ENCODE measurements around the gene KHNYN. TPM values are rescaled to one million over a fixed set of nuclear protein-coding genes. Genes with fewer than 3 reads are reported as not detected.
A peak's percentile ranks its signal among the peaks of the same experiment; 100 is the strongest.

KHNYN gene
- total RNA-seq, 2 experiments from 2014 or later = 62.5 to 62.9 TPM

- intact Hi-C loops (cut with micrococcal nuclease) = no loop called here
- no peaks in the 10 kb centered on the region for H3K9me3 Mint-ChIP-seq
- no peak overlapping the region for H3K4me3 Mint-ChIP-seq
- peak; percentile 3 for DNase-seq
- peaks cover 46% of the 10 kb centered on the region for H3K36me3 Mint-ChIP-seq
- POLR2A ChIA-PET = interaction anchor here (0.8 to 1.8 kb wide), 3 partner anchors 10 to 198 kb away, joined by 3 to 5 read pairs (median 3); partner anchors contain the start of gene LTB4R
- H3K4me1 Mint-ChIP-seq (ENCODE audit: low read depth) = peaks cover 50% of the 10 kb centered on the region
- CTCF ChIA-PET = interaction anchor here (0.6 to 21.1 kb wide), 9 partner anchors 12 to 219 kb away, joined by 3 to 968 read pairs (median 11); partner anchors contain the start of genes ADCY4, CIDEB, LTB4R and LTB4R2
- no peaks in the 10 kb centered on the region for H3K27me3 Mint-ChIP-seq
- peak overlapping the region; percentile 0 for H3K27ac Mint-ChIP-seq
These were observed 5.5 kb downstream of the KHNYN start for GRCh38 chr14:24435192-24435810.

GRCh38 chr14:24435998-24436354, 6.2 kb downstream of the KHNYN start:
- H3K9me3 Mint-ChIP-seq = no peaks in the 10 kb centered on the region
- no peak for DNase-seq
- intact Hi-C loops (cut with micrococcal nuclease) = loop anchor here (1.0 kb wide), 1 partner anchor 104 kb away; no protein-coding TSS in a partner anchor
- H3K4me3 Mint-ChIP-seq = no peak overlapping the region
- H3K27me3 Mint-ChIP-seq = no peaks in the 10 kb centered on the region
- H3K36me3 Mint-ChIP-seq = peaks cover 51% of the 10 kb centered on the region
- peak overlapping the region; percentile 28 for H3K27ac Mint-ChIP-seq
- POLR2A ChIA-PET = interaction anchor here (0.8 to 1.9 kb wide), 4 partner anchors 103 to 198 kb away, joined by 3 to 9 read pairs (median 6); partner anchors contain the start of gene LTB4R
- CTCF ChIA-PET = interaction anchor here (0.6 to 21.1 kb wide), 15 partner anchors 8 to 222 kb away, joined by 3 to 968 read pairs (median 6); partner anchors contain the start of genes ADCY4, CHMP4A, CIDEB and LTB4R
- H3K4me1 Mint-ChIP-seq (ENCODE audit: low read depth) = peaks cover 54% of the 10 kb centered on the region

- ChIA-PET POLR2A (interaction anchor here (0.9 to 1.9 kb wide), 5 partner anchors 9 to 125 kb away, joined by 3 to 9 read pairs (median 5); partner anchors contain the start of gene LTB4R), CTCF (interaction anchor here (0.5 to 21.1 kb wide), 21 partner anchors 8 to 328 kb away, joined by 3 to 968 read pairs (median 4); partner anchors contain the start of genes ADCY4, CHMP4A, CIDEB and LTB4R)
- intact Hi-C loops (cut with micrococcal nuclease) = loop anchor here (1.0 kb wide), 1 partner anchor 104 kb away; no protein-coding TSS in a partner anchor
- Mint-ChIP-seq H3K36me3 (peaks cover 51% of the 10 kb centered on the region), H3K4me1 (ENCODE audit: low read depth) (peaks cover 54% of the 10 kb centered on the region), H3K27me3 (no peaks in the 10 kb centered on the region), H3K9me3 (no peaks in the 10 kb centered on the region), H3K27ac (peak overlapping the region; percentile 78), H3K4me3 (no peak overlapping the region)
- peak; percentile 56 for DNase-seq
These were observed 6.7 kb downstream of the KHNYN start for GRCh38 chr14:24436355-24437019.

- DNase-seq = no peak
- intact Hi-C loops (cut with micrococcal nuclease) = no loop called here
- Mint-ChIP-seq H3K36me3 (peaks cover 51% of the 10 kb centered on the region), H3K4me3 (no peak overlapping the region), H3K9me3 (no peaks in the 10 kb centered on the region), H3K27ac (peak overlapping the region; percentile 78), H3K27me3 (no peaks in the 10 kb centered on the region), H3K4me1 (ENCODE audit: low read depth) (peaks cover 55% of the 10 kb centered on the region)
- ChIA-PET CTCF (interaction anchor here (0.5 to 21.1 kb wide), 19 partner anchors 9 to 329 kb away, joined by 3 to 968 read pairs (median 6); partner anchors contain the start of genes ADCY4, CHMP4A, CIDEB and LTB4R), POLR2A (interaction anchor here (0.6 to 1.9 kb wide), 7 partner anchors 10 to 277 kb away, joined by 3 to 9 read pairs (median 4); partner anchors contain the start of gene LTB4R)
These were observed 7.4 kb downstream of the KHNYN start for GRCh38 chr14:24437020-24437735.

- Mint-ChIP-seq H3K36me3 (peaks cover 55% of the 10 kb centered on the region), H3K27ac (peak overlapping the region; percentile 44), H3K9me3 (no peaks in the 10 kb centered on the region), H3K4me3 (no peak overlapping the region), H3K27me3 (no peaks in the 10 kb centered on the region), H3K4me1 (ENCODE audit: low read depth) (peaks cover 55% of the 10 kb centered on the region)
- intact Hi-C loops (cut with micrococcal nuclease) = no loop called here
- POLR2A ChIA-PET = interaction anchor here (0.6 to 1.9 kb wide), 4 partner anchors 104 to 277 kb away, joined by 3 to 9 read pairs (median 5); no protein-coding TSS in a partner anchor
- DNase-seq = no peak
- CTCF ChIA-PET = interaction anchor here (1.0 to 21.1 kb wide), 8 partner anchors 14 to 218 kb away, joined by 3 to 968 read pairs (median 10); partner anchors contain the start of genes ADCY4, CIDEB, LTB4R and LTB4R2
These were observed 7.9 kb downstream of the KHNYN start for GRCh38 chr14:24437736-24438067.

- POLR2A ChIA-PET = interaction anchor here (1.3 kb wide), 1 partner anchor 9 kb away, joined by 5 read pairs; the partner anchor contains the start of genes CBLN3 and KHNYN
These were observed 8.7 kb downstream of the KHNYN start for GRCh38 chr14:24438223-24439097.

GRCh38 chr14:24439257-24439656, 9.5 kb downstream of the KHNYN start:
- DNase-seq = no peak
- CTCF ChIA-PET = interaction anchor here (1.3 to 21.1 kb wide), 3 partner anchors 9 to 133 kb away, joined by 3 to 968 read pairs (median 89); partner anchors contain the start of genes ADCY4, CBLN3, KHNYN and RIPK3
- intact Hi-C loops (cut with micrococcal nuclease) = no loop called here
- Mint-ChIP-seq H3K9me3 (no peaks in the 10 kb centered on the region), H3K27ac (peak overlapping the region; percentile 72), H3K4me1 (ENCODE audit: low read depth) (peaks cover 57% of the 10 kb centered on the region), H3K4me3 (no peak overlapping the region), H3K27me3 (no peaks in the 10 kb centered on the region), H3K36me3 (peaks cover 45% of the 10 kb centered on the region)
- POLR2A ChIA-PET = interaction anchor here (1.3 to 1.7 kb wide), 2 partner anchors 8 to 9 kb away, joined by 4 to 5 read pairs; partner anchors contain the start of genes CBLN3 and KHNYN

More at GRCh38 chr14:24438223-24439097, 8.7 kb downstream of the KHNYN start:
- no peak for DNase-seq
- intact Hi-C loops (cut with micrococcal nuclease) = no loop called here
- Mint-ChIP-seq H3K27ac (peak overlapping the region; percentile 72), H3K36me3 (peaks cover 47% of the 10 kb centered on the region), H3K4me3 (no peak overlapping the region), H3K27me3 (no peaks in the 10 kb centered on the region), H3K4me1 (ENCODE audit: low read depth) (peaks cover 53% of the 10 kb centered on the region), H3K9me3 (no peaks in the 10 kb centered on the region)
- CTCF ChIA-PET = interaction anchor here (1.3 to 21.1 kb wide), 6 partner anchors 72 to 219 kb away, joined by 3 to 968 read pairs (median 70); partner anchors contain the start of genes ADCY4, CIDEB, LTB4R and LTB4R2

GRCh38 chr14:24439830-24440605, 10.3 kb downstream of the KHNYN start:
- peak overlapping the region; percentile 72 for H3K27ac Mint-ChIP-seq
- H3K4me1 Mint-ChIP-seq (ENCODE audit: low read depth) = peaks cover 57% of the 10 kb centered on the region
- H3K27me3 Mint-ChIP-seq = no peaks in the 10 kb centered on the region
- no peaks in the 10 kb centered on the region for H3K9me3 Mint-ChIP-seq
- H3K36me3 Mint-ChIP-seq = peaks cover 44% of the 10 kb centered on the region
- intact Hi-C loops (cut with micrococcal nuclease) = no loop called here
- POLR2A ChIA-PET = interaction anchor here (0.8 to 1.7 kb wide), 4 partner anchors 8 to 43 kb away, joined by 3 to 4 read pairs (median 3); partner anchors contain the start of genes CBLN3 and KHNYN
- CTCF ChIA-PET = interaction anchor here (1.1 to 21.1 kb wide), 5 partner anchors 9 to 198 kb away, joined by 3 to 968 read pairs (median 14); partner anchors contain the start of genes ADCY4, CBLN3, KHNYN and RIPK3
- DNase-seq = no peak
- H3K4me3 Mint-ChIP-seq = no peak overlapping the region

GRCh38 chr14:24440606-24441399, 11.0 kb downstream of the KHNYN start:
- ChIA-PET CTCF (interaction anchor here (0.9 to 21.1 kb wide), 6 partner anchors 10 to 199 kb away, joined by 3 to 968 read pairs (median 10); partner anchors contain the start of genes ADCY4, CBLN3, KHNYN and RIPK3), POLR2A (interaction anchor here (0.5 to 2.8 kb wide), 8 partner anchors 9 to 108 kb away, joined by 3 to 50 read pairs (median 4); partner anchors contain the start of genes CBLN3 and KHNYN)
- Mint-ChIP-seq H3K27ac (peak overlapping the region; percentile 99), H3K27me3 (no peaks in the 10 kb centered on the region), H3K9me3 (no peaks in the 10 kb centered on the region), H3K36me3 (peaks cover 39% of the 10 kb centered on the region), H3K4me3 (peak overlapping the region; percentile 95), H3K4me1 (ENCODE audit: low read depth) (peaks cover 54% of the 10 kb centered on the region)
- intact Hi-C loops (cut with micrococcal nuclease) = no loop called here
- no peak for DNase-seq
